Right forelimb (tissue), 1 donor: ENCODE data around the gene TBX4.

Source experiments
- DNase-seq: peaks from one replicate; pipeline ENCODE4 v3.0.0-alpha.2; 2018

TBX4 gene

GRCh38 chr17:61534414-61534813, 82.2 kb downstream of the TBX4 start:
- no peak for DNase-seq
